DOHH2 (cell line): ENCODE results near the gene GXYLT2.

ENCODE experiments used
- H3F3A ChIP-seq: fragments of 200-600 bp; sonication (generic), shearing (Covaris generic); 2 replicates; pipeline ENCODE4 v1.6.0; 2016; ENCODE audit warnings: antibody characterized with exemption, mild to moderate bottlenecking; ENCODE audit not compliant: control insufficient read depth, insufficient read depth
- H3K27ac ChIP-seq: fragments of 200-600 bp; sonication (generic); 2 replicates; pipeline ENCODE4 v1.5.1; 2014; ENCODE audit warnings: low read depth, mild to moderate bottlenecking, low read length, moderate library complexity
- H3K27me3 ChIP-seq: fragments of 200-600 bp; sonication (generic); 2 replicates; pipeline ENCODE4 v1.6.1; 2014; ENCODE audit warnings: mild to moderate bottlenecking, low read length, mixed read lengths; ENCODE audit not compliant: control insufficient read depth
- H3K36me3 ChIP-seq: fragments of 200-600 bp; sonication (generic); 2 replicates; pipeline ENCODE4 v1.6.1; 2014; ENCODE audit warnings: mild to moderate bottlenecking, low read length, moderate library complexity, mixed read lengths; ENCODE audit not compliant: control insufficient read depth
- H3K4me1 ChIP-seq: fragments of 200-600 bp; sonication (generic); 2 replicates; pipeline ENCODE4 v1.6.1; 2014; ENCODE audit warnings: mild to moderate bottlenecking, low read length, mixed read lengths; ENCODE audit not compliant: control insufficient read depth
- H3K4me2 ChIP-seq: fragments of 200-600 bp; sonication (generic); 2 replicates; pipeline ENCODE4 v1.6.0; 2014; ENCODE audit warnings: mild to moderate bottlenecking, low read length, moderate library complexity
- H3K4me3 ChIP-seq: fragments of 200-600 bp; sonication (generic); 2 replicates; pipeline ENCODE4 v1.5.1; 2014; ENCODE audit warnings: mild to moderate bottlenecking, low read length, mixed read lengths
- H3K79me2 ChIP-seq: fragments of 200-600 bp; sonication (generic); 2 replicates; pipeline ENCODE4 v1.6.1; 2014; ENCODE audit warnings: mild to moderate bottlenecking, low read length, mixed read lengths; ENCODE audit not compliant: control insufficient read depth
- H3K9me2 ChIP-seq: fragments of 200-600 bp; sonication (generic); replicated peaks from 2 replicates; pipeline ENCODE4 v1.6.1; 2014; ENCODE audit warnings: mild to moderate bottlenecking, low read length, mixed read lengths; ENCODE audit not compliant: control insufficient read depth
- H3K9me3 ChIP-seq: fragments of 200-600 bp; sonication (generic); 2 replicates; pipeline ENCODE4 v1.6.1; 2014; ENCODE audit warnings: antibody characterized with exemption, low read length, mixed read lengths; ENCODE audit not compliant: control insufficient read depth, insufficient read depth
- H4K20me1 ChIP-seq: fragments of 200-600 bp; sonication (generic); 2 replicates; pipeline ENCODE4 v1.6.0; 2014; ENCODE audit warnings: low read depth, mild to moderate bottlenecking, antibody characterized with exemption, low read length, moderate library complexity; ENCODE audit not compliant: control insufficient read depth, insufficient read depth
- EZH2phosphoT487 ChIP-seq: fragments of 200-600 bp; sonication (generic); IDR thresholded peaks from 2 replicates; pipeline ENCODE4 v1.6.1; 2017; ENCODE audit warnings: borderline replicate concordance, mild to moderate bottlenecking, antibody characterized with exemption, low read length, moderate library complexity, mixed read lengths
- TF ChIP-seq, protein P1 (sequence below): fragments of 200-600 bp; sonication (generic); IDR thresholded peaks from one replicate; pipeline ENCODE4 v1.5.1; 2014; ENCODE audit warnings: antibody characterized with exemption, mild to moderate bottlenecking, low read depth, low read length; ENCODE audit not compliant: poor library complexity, severe bottlenecking

The GXYLT2 gene

GRCh38 chr3:72890166-72890925 is 2.5 kb downstream of the GXYLT2 start:
- H3K4me2 ChIP-seq, result no peak overlapping the region
- no peaks in the 10 kb centered on the region for H3F3A ChIP-seq
- H3K4me3 ChIP-seq, result no peak overlapping the region
- H3K27ac ChIP-seq, result no peak overlapping the region
- H4K20me1 ChIP-seq, result no peaks in the 10 kb centered on the region
- peaks cover 66% of the 10 kb centered on the region for H3K27me3 ChIP-seq
- H3K9me2 ChIP-seq, result no peaks in the 10 kb centered on the region
- H3K36me3 ChIP-seq, result no peaks in the 10 kb centered on the region
- no peaks in the 10 kb centered on the region for H3K79me2 ChIP-seq
- TF ChIP-seq EZH2phosphoT487, result no peak
- TF ChIP-seq, protein P1, sequence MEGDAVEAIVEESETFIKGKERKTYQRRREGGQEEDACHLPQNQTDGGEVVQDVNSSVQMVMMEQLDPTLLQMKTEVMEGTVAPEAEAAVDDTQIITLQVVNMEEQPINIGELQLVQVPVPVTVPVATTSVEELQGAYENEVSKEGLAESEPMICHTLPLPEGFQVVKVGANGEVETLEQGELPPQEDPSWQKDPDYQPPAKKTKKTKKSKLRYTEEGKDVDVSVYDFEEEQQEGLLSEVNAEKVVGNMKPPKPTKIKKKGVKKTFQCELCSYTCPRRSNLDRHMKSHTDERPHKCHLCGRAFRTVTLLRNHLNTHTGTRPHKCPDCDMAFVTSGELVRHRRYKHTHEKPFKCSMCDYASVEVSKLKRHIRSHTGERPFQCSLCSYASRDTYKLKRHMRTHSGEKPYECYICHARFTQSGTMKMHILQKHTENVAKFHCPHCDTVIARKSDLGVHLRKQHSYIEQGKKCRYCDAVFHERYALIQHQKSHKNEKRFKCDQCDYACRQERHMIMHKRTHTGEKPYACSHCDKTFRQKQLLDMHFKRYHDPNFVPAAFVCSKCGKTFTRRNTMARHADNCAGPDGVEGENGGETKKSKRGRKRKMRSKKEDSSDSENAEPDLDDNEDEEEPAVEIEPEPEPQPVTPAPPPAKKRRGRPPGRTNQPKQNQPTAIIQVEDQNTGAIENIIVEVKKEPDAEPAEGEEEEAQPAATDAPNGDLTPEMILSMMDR, result no peak
- peaks cover 6% of the 10 kb centered on the region for H3K4me1 ChIP-seq
- no peaks in the 10 kb centered on the region for H3K9me3 ChIP-seq

DNA sequence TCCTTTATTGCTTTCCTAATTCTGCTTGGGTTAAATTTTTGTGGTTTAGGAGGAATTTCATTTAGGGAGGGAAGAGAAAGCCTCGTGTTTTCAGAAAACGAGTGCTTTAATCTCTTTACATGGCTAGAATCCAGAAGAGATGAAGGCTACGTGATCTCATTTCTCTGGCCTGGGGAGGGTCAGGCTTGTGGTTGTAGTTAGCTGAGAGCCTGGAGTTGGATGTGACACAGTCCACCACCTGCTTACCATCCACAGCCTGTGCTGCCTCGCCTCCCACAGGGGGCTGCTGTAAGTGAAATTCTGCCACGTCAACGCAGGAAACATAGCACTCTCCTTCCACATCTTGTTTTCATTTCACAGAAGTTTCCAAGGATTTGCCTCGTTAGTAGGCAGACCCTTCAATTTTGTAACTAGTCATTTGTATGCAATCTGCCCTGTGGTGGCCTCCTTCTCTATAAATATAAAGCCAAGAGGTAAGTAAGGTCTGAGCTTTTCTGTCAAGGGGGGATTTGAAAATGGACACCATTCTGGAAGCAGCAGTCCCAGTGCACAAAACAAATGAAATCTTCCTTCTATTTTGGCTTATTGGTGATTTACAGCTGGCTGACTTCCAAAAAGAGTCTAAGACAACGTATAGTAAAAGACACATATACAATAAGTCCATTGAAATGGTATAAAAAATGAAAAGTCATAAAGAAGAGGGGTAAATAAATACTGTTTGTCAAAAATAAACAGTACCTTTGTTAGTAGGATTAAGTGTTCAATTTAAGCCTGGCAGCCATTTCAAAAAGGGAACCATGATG is 3.4 kb downstream of the GXYLT2 start:
- no peaks in the 10 kb centered on the region for H3K9me3 ChIP-seq
- H3K27me3 ChIP-seq, result peaks cover 61% of the 10 kb centered on the region
- no peaks in the 10 kb centered on the region for H3K79me2 ChIP-seq
- no peak overlapping the region for H3K4me2 ChIP-seq
- H3K27ac ChIP-seq, result no peak overlapping the region
- H3K4me1 ChIP-seq, result peaks cover 6% of the 10 kb centered on the region
- no peaks in the 10 kb centered on the region for H3K9me2 ChIP-seq
- no peaks in the 10 kb centered on the region for H4K20me1 ChIP-seq
- no peak for TF ChIP-seq EZH2phosphoT487
- TF ChIP-seq, protein P1, result no peak
- no peaks in the 10 kb centered on the region for H3F3A ChIP-seq
- no peak overlapping the region for H3K4me3 ChIP-seq
- no peaks in the 10 kb centered on the region for H3K36me3 ChIP-seq

- H3K79me2 ChIP-seq, result no peaks in the 10 kb centered on the region
- no peaks in the 10 kb centered on the region for H3F3A ChIP-seq
- no peak overlapping the region for H3K27ac ChIP-seq
- H3K36me3 ChIP-seq, result no peaks in the 10 kb centered on the region
- H3K9me3 ChIP-seq, result no peaks in the 10 kb centered on the region
- H3K4me3 ChIP-seq, result no peak overlapping the region
- H3K4me1 ChIP-seq, result peaks cover 6% of the 10 kb centered on the region
- peaks cover 55% of the 10 kb centered on the region for H3K27me3 ChIP-seq
- H3K4me2 ChIP-seq, result no peak overlapping the region
- H4K20me1 ChIP-seq, result no peaks in the 10 kb centered on the region
- TF ChIP-seq, protein P1, result no peak
- no peak for TF ChIP-seq EZH2phosphoT487
- H3K9me2 ChIP-seq, result no peaks in the 10 kb centered on the region
Measured at GRCh38 chr3:72892081-72892775, 4.4 kb downstream of the GXYLT2 start.
